ENCODE measurements around the gene XPNPEP1. TPM values are rescaled to one million over a fixed set of nuclear protein-coding genes. Genes with fewer than 3 reads are reported as not detected.

Gene XPNPEP1
- polyA plus RNA-seq, 1 donor (not counting 4 experiments of a cell fraction or from before 2014, with no cell fraction given): 96.2 TPM

DNA sequence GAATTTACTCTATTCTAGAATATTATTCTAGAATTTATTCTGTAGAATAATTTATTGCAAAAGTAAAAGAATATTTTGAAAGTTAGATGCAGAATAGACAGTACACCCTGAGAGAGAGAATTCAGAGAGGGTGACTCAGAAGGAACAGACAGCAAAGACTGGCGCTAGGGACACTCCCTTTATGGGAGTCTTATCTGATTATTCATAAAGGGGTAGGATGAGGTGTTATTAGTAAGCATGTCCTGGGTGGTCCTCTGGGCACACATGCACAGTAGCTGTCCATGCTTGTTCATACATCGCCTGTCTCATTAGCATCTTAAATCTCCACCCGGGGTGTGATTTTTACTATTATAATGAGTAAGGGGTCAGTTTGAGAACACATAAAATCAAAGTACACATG lies 100.1 kb downstream of the XPNPEP1 start:
- Histone ChIP-seq H3K9ac (ENCODE audit: control insufficient read depth, extremely low read depth, insufficient read depth, low read length) (no peak overlapping the region), H3K27me3 (ENCODE audit: control insufficient read depth, extremely low read depth, insufficient read depth, low read length) (no peaks in the 10 kb centered on the region), H3K4me3 (ENCODE audit: control insufficient read depth in 2 of 3, extremely low read depth in 1 of 3, insufficient read depth in 2 of 3, low read depth in 1 of 3, low read length in 3 of 3) (no peak overlapping the region), H3K9me1 (ENCODE audit: control insufficient read depth, extremely low read depth, insufficient read depth, low read length) (no peaks in the 10 kb centered on the region), H4K20me1 (ENCODE audit: control insufficient read depth, extremely low read depth, insufficient read depth, low read length) (no peaks in the 10 kb centered on the region), H3K4me2 (ENCODE audit: control insufficient read depth, extremely low read depth, insufficient read depth, low read depth, low read length) (no peak overlapping the region), H3K4me1 (ENCODE audit: control insufficient read depth, extremely low read depth, insufficient read depth, low read length) (no peaks in the 10 kb centered on the region), H3K36me3 (ENCODE audit: control insufficient read depth in 2 of 2, extremely low read depth in 1 of 2, insufficient read depth in 2 of 2, low read length in 2 of 2) (no peaks in the 10 kb centered on the region), H3K27ac (ENCODE audit: control insufficient read depth, insufficient read depth, low read length) (no peak overlapping the region), H3K79me2 (ENCODE audit: control insufficient read depth, insufficient read depth, low read length) (no peaks in the 10 kb centered on the region), H2AFZ (ENCODE audit: control insufficient read depth, low read length) (no peak overlapping the region), H3K9me3 (ENCODE audit: control insufficient read depth, low read depth, low read length) (no peaks in the 10 kb centered on the region)
- no peak for FAIRE-seq
- no peak for DNase-seq (ENCODE audit: low read depth, low spot score)
- dilution Hi-C loops (cut with MboI; ENCODE audit: extremely low pct_ligation_motif_present, low sequenced_read_pairs): no loop called here
- TF ChIP-seq, protein P1, sequence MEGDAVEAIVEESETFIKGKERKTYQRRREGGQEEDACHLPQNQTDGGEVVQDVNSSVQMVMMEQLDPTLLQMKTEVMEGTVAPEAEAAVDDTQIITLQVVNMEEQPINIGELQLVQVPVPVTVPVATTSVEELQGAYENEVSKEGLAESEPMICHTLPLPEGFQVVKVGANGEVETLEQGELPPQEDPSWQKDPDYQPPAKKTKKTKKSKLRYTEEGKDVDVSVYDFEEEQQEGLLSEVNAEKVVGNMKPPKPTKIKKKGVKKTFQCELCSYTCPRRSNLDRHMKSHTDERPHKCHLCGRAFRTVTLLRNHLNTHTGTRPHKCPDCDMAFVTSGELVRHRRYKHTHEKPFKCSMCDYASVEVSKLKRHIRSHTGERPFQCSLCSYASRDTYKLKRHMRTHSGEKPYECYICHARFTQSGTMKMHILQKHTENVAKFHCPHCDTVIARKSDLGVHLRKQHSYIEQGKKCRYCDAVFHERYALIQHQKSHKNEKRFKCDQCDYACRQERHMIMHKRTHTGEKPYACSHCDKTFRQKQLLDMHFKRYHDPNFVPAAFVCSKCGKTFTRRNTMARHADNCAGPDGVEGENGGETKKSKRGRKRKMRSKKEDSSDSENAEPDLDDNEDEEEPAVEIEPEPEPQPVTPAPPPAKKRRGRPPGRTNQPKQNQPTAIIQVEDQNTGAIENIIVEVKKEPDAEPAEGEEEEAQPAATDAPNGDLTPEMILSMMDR (optimal IDR thresholded peaks at IDR 0.05 in 1 of 3, IDR thresholded peaks at IDR 0.05 in 1 of 3, conservative IDR thresholded peaks at IDR 0.05 in 1 of 3; ENCODE audit: extremely low read depth in 1 of 3, insufficient read depth in 2 of 3, low read length in 3 of 3): no peak
- no peak for TF ChIP-seq EZH2 (IDR thresholded peaks at IDR 0.05; ENCODE audit: low read length)

DNA sequence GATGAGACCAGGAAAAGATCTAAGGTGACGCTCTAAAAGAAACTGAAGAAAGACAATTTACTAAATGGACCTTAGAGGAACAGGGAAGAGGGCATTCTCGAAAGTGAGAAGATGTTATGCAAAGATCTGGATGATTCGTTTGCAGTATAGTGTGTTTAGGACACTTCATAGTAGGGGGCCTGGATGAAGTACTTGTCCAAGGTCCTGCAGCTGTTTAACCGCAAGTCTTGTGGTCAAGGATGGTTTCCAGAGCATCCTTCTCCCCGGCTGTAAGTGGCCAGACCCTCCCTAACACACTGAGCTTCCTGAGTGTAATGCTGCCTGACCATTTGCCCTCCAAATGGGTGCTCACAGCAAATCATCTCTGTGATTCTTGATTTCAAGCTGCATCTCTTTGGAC lies 101.6 kb downstream of the XPNPEP1 start:
- no peaks in the 10 kb centered on the region for H3K9me3 ChIP-seq (ENCODE audit: control insufficient read depth, low read depth, low read length)
- H2AFZ ChIP-seq (ENCODE audit: control insufficient read depth, low read length): no peak overlapping the region
- no peaks in the 10 kb centered on the region for H3K36me3 ChIP-seq (ENCODE audit: control insufficient read depth in 2 of 2, extremely low read depth in 1 of 2, insufficient read depth in 2 of 2, low read length in 2 of 2)
- dilution Hi-C loops (cut with MboI; ENCODE audit: extremely low pct_ligation_motif_present, low sequenced_read_pairs): no loop called here
- no peak overlapping the region for H3K9ac ChIP-seq (ENCODE audit: control insufficient read depth, extremely low read depth, insufficient read depth, low read length)
- H3K9me1 ChIP-seq (ENCODE audit: control insufficient read depth, extremely low read depth, insufficient read depth, low read length): no peaks in the 10 kb centered on the region
- TF ChIP-seq, protein P1 (optimal IDR thresholded peaks at IDR 0.05 in 1 of 3, IDR thresholded peaks at IDR 0.05 in 1 of 3, conservative IDR thresholded peaks at IDR 0.05 in 1 of 3; ENCODE audit: extremely low read depth in 1 of 3, insufficient read depth in 2 of 3, low read length in 3 of 3): no peak
- no peak for TF ChIP-seq EZH2 (IDR thresholded peaks at IDR 0.05; ENCODE audit: low read length)
- no peaks in the 10 kb centered on the region for H3K27me3 ChIP-seq (ENCODE audit: control insufficient read depth, extremely low read depth, insufficient read depth, low read length)
- no peaks in the 10 kb centered on the region for H4K20me1 ChIP-seq (ENCODE audit: control insufficient read depth, extremely low read depth, insufficient read depth, low read length)
- FAIRE-seq (no peak), DNase-seq (ENCODE audit: low read depth, low spot score) (no peak)
- no peak overlapping the region for H3K4me3 ChIP-seq (ENCODE audit: control insufficient read depth in 2 of 3, extremely low read depth in 1 of 3, insufficient read depth in 2 of 3, low read depth in 1 of 3, low read length in 3 of 3)
- no peaks in the 10 kb centered on the region for H3K79me2 ChIP-seq (ENCODE audit: control insufficient read depth, insufficient read depth, low read length)
- no peak overlapping the region for H3K27ac ChIP-seq (ENCODE audit: control insufficient read depth, insufficient read depth, low read length)
- H3K4me1 ChIP-seq (ENCODE audit: control insufficient read depth, extremely low read depth, insufficient read depth, low read length): no peaks in the 10 kb centered on the region
- no peak overlapping the region for H3K4me2 ChIP-seq (ENCODE audit: control insufficient read depth, extremely low read depth, insufficient read depth, low read depth, low read length)
